Type B pancreatic cell (in vitro differentiated cells): ENCODE measurements around the gene STAM. TPM values are rescaled to one million over a fixed set of nuclear protein-coding genes. Genes with fewer than 3 reads are reported as not detected.

ENCODE experiments used
- DNase-seq: peaks from one replicate; pipeline ENCODE4 v3.0.0; 2021; ENCODE audit warnings: mixed read lengths; ENCODE audit not compliant: unreplicated experiment; ENCODE audit errors: extremely low spot score
- H3K27ac Mint-ChIP-seq: 2 replicates; pipeline ENCODE4 v1.8.0; 2021; ENCODE audit warnings: mild to moderate bottlenecking, mixed read lengths
- H3K27me3 Mint-ChIP-seq: 2 replicates; pipeline ENCODE4 v1.8.0; 2021; ENCODE audit warnings: mixed read lengths
- H3K36me3 Mint-ChIP-seq: 2 replicates; pipeline ENCODE4 v1.8.0; 2021; ENCODE audit warnings: mixed read lengths
- H3K4me1 Mint-ChIP-seq: one replicate; pipeline ENCODE4 v1.8.0; 2021; ENCODE audit warnings: mixed read lengths; ENCODE audit not compliant: unreplicated experiment
- H3K4me3 Mint-ChIP-seq: 2 replicates; pipeline ENCODE4 v1.8.0; 2021; ENCODE audit warnings: mild to moderate bottlenecking, mixed read lengths
- H3K9me3 Mint-ChIP-seq: 2 replicates; pipeline ENCODE4 v1.8.0; 2021; ENCODE audit warnings: mixed read lengths
- CTCF ChIP-seq: fragments of 200-600 bp; sonication (generic); conservative IDR thresholded peaks from 2 replicates; pipeline ENCODE4 v1.5.0; 2021; ENCODE audit warnings: antibody characterized with exemption, mild to moderate bottlenecking
- total RNA-seq: library from RNA; stranded (reverse); gene quantifications from 2 replicates; pipeline ENCODE4 v1.2.1, GENCODE V29; 2021; ENCODE audit warnings: low replicate concordance

The STAM gene
- total RNA-seq, 1 donor from 2014 or later: 26.3 TPM

GRCh38 chr10:17736223-17736622 is 92.3 kb downstream of the STAM start:
- no peak for TF ChIP-seq CTCF
- Mint-ChIP-seq H3K36me3 (no peaks in the 10 kb centered on the region), H3K9me3 (no peaks in the 10 kb centered on the region), H3K27ac (no peak overlapping the region), H3K27me3 (peaks cover 2% of the 10 kb centered on the region), H3K4me1 (peaks cover 6% of the 10 kb centered on the region), H3K4me3 (no peak overlapping the region)
- DNase-seq: no peak

- H3K4me1 Mint-ChIP-seq: peaks cover 6% of the 10 kb centered on the region
- H3K4me3 Mint-ChIP-seq: no peak overlapping the region
- H3K27me3 Mint-ChIP-seq: peaks cover 2% of the 10 kb centered on the region
- H3K27ac Mint-ChIP-seq: no peak overlapping the region
- peak; percentile 81 for TF ChIP-seq CTCF
- no peak for DNase-seq
- H3K9me3 Mint-ChIP-seq: no peaks in the 10 kb centered on the region
- no peaks in the 10 kb centered on the region for H3K36me3 Mint-ChIP-seq
These were observed 93.3 kb downstream of the STAM start for GRCh38 chr10:17737027-17737965.

GRCh38 chr10:17740668-17741067 is 96.7 kb downstream of the STAM start:
- Mint-ChIP-seq H3K4me1 (peaks cover 16% of the 10 kb centered on the region), H3K27me3 (peaks cover 2% of the 10 kb centered on the region), H3K4me3 (no peak overlapping the region), H3K9me3 (no peaks in the 10 kb centered on the region), H3K27ac (no peak overlapping the region), H3K36me3 (no peaks in the 10 kb centered on the region)
- TF ChIP-seq CTCF: no peak
- DNase-seq: no peak

- Mint-ChIP-seq H3K9me3 (no peaks in the 10 kb centered on the region), H3K27me3 (no peaks in the 10 kb centered on the region), H3K36me3 (no peaks in the 10 kb centered on the region), H3K4me3 (no peak overlapping the region), H3K4me1 (peaks cover 10% of the 10 kb centered on the region), H3K27ac (no peak overlapping the region)
- peak; percentile 88 for TF ChIP-seq CTCF
- DNase-seq: no peak
These were observed 99.0 kb downstream of the STAM start for GRCh38 chr10:17742918-17743317.

GRCh38 chr10:17743437-17743836 is 99.5 kb downstream of the STAM start:
- Mint-ChIP-seq H3K27me3 (no peaks in the 10 kb centered on the region), H3K27ac (no peak overlapping the region), H3K9me3 (no peaks in the 10 kb centered on the region), H3K4me1 (peaks cover 10% of the 10 kb centered on the region), H3K4me3 (no peak overlapping the region), H3K36me3 (no peaks in the 10 kb centered on the region)
- DNase-seq: no peak
- no peak for TF ChIP-seq CTCF
